GM10847 (cell line): ENCODE measurements around the gene ADAMTSL4.

Experiments used
- POLR2A ChIP-seq: IDR thresholded peaks from 2 replicates; pipeline ENCODE4 v1.6.1; 2011; ENCODE audit not compliant: insufficient read length; ENCODE audit errors: extremely low read depth

The ADAMTSL4 gene

GRCh38 chr1:150521196-150521968 is 27.8 kb upstream of the ADAMTSL4 start:
- no peak for TF ChIP-seq POLR2A

- TF ChIP-seq POLR2A: no peak
Observed at GRCh38 chr1:150525348-150525747, 23.9 kb upstream of the ADAMTSL4 start.

DNA sequence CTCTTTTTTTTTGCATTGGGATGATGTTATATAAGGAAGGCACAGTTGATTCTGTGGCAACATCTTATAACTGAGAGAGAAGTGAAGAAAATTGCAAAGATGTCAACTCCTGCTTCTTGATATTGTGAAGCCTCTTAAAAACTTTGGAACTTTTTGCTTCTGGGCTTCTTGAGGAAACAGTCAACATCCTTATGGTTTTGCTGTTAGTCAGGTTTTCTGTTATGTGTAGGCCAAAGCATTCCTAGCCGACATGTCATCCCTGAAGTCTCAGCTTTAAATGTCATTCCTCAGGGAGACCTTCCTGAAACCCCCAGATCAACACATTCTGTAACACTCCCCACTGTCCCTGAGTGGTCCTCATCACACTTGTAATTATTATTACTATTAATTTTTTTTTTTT is 21.0 kb upstream of the ADAMTSL4 start:
- no peak for TF ChIP-seq POLR2A

- TF ChIP-seq POLR2A: no peak
Observed at GRCh38 chr1:150529017-150529416, 20.2 kb upstream of the ADAMTSL4 start.

GRCh38 chr1:150530491-150531159 is 18.6 kb upstream of the ADAMTSL4 start:
- no peak for TF ChIP-seq POLR2A

DNA sequence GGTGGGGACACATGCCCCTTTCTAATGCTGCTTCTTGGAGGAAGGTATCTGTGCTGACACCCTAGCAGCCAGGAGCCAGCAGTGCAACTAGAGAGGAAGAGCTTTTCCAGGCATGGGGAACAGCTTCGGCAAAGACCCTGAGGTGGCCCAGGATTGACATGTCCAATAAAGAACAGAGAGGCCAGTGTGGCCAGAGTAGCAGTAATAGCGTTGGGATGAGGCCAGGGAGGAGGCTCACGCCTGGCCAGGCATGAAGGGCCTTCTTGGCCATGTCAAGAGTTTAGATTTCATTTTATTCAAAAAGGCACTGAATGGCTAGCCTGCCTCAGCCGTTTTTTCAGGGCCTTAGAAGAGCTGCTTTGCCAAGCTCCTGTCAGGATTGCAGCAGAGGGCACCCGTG is 16.3 kb upstream of the ADAMTSL4 start:
- no peak for TF ChIP-seq POLR2A

DNA sequence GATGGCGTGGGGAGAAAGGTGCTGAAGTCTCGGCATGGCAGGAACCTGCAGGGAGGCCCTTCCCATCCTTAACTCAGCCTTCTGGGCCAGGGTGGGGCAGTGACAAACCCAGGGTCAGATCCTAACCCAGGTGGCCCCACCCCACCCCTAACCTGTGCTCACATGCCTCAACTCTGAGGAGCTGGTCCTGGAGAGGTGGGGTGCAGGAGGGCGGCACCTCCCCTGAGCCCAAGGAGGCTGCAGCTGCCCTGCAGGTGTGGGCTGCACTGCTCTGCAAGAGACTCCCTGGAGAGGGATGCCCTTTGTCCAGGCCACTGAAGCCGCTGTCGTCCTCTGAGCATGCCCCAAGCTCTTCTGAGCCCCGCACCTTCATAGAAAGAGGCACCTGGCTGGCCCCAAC is 15.2 kb upstream of the ADAMTSL4 start:
- no peak for TF ChIP-seq POLR2A

DNA sequence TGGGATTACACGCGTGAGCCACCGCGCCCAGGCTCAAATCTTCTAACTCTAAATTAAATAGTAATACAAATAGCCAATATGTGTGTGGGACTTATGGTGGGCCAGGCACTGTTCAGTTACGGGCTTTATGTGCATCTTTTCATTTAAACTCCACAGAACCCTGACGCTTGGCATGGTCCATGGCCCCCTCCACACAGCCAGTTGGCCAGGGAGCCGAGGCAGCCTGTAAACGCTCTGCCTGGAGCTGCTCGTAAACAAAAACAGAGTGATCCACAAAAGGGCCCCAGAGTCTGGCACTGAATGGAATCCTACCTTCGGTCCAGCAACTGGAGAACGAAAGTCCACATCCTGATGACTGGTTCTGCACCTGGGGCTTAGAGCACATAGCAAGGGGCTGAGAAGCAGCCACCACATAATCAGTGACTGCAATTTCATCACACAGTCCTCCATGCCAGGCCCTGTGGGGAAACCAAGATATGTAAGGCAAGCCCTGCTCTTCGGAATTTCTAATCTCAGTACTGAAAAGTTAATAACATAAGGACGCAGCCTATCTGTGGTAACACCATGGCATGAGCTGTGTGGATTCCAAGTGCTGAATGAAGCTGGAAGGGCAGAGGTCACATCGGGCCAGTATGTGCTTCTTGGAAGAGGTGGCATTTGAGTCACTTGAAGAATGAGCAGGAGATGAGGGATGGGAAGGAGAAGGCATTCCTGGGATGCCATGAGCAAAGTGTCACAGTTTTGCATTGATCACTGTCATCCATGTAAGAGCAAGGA is 13.5 kb upstream of the ADAMTSL4 start:
- no peak for TF ChIP-seq POLR2A

DNA sequence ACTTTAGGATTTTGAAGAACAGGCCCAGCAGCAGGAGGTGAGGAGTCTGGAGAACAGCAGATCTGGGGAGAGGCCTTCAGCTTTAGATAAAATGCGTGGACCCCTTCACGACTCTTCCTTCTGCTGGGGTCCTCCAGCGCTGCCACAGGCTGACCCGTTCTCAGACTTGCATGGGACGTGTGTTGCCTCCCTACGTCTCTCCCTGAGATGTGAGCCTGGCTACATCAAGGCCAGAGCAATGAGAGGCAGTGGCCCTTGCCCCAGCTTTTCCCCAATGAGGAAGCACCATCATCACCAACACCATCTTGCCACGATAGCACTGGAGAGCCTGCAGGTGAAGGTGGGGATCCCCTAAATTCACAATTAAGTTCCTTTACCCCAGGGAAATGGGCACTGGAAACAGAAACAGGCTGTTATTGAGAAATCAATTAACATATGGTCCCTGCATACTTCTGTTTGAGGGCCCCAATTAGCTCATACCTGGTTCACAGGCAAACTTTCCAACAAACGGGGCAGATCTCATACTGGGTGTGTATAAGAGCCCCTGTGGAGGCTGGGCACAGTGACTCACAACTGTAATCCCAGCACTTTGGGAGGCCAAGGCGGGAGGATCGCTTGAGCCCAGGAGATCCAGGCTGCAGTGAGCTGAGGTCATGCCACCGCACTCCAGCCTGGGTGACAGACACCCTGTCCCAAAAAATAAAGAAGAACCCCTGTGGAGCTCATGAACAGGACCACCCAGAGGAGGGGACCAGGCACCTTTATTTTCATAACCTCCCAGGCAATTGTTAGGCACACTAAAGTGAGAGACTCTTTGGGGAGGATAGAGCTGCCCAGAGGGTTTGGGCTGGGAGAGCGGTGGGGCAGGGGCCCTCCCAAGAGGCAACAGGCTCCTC is 12.1 kb upstream of the ADAMTSL4 start:
- no peak for TF ChIP-seq POLR2A

DNA sequence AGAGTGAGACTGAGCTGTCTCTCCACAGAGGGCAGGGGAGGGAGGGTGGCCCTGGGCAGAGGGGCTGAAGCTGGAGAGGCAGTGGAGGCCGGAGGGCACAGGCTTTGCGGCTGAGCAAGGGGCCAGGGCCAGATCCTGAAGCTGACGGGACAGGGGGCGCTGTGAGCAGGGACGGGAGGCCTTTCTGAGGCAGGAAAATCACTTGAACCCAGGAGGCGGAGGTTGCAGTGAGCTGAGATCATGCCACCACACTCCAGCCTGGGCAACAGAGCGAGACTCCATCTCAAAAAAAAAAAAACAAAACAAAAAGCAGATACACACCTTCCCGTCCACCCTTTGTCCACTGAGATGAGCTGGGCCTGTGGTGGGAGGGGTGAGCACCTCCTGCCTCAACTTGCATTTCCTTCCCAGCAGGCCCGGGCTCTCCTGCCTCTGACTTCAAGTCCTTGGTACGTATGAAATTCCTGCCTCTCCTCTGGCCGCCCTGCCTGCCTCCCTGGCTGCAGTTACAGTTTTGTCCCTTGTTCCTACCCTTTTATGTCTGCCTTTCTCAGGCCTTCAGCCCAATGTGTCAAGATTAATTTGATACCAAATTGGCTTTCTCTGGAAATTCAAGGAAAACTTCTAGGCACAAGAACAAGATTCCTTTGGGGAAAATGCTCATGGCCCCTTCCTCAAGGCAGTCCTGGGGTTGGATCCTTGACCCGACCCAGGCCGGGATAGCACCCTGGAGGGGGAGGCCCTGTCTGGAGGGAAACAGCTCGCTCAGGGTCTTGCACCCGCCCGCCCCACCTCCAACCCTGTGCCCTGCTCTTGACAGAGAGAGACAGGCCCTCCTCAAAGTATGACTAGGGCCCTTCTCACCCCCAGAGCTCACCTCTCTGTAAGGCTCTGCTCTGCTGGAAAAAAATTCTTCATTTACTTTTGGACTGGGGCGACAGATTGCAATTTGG is 11.2 kb upstream of the ADAMTSL4 start:
- TF ChIP-seq POLR2A: no peak

DNA sequence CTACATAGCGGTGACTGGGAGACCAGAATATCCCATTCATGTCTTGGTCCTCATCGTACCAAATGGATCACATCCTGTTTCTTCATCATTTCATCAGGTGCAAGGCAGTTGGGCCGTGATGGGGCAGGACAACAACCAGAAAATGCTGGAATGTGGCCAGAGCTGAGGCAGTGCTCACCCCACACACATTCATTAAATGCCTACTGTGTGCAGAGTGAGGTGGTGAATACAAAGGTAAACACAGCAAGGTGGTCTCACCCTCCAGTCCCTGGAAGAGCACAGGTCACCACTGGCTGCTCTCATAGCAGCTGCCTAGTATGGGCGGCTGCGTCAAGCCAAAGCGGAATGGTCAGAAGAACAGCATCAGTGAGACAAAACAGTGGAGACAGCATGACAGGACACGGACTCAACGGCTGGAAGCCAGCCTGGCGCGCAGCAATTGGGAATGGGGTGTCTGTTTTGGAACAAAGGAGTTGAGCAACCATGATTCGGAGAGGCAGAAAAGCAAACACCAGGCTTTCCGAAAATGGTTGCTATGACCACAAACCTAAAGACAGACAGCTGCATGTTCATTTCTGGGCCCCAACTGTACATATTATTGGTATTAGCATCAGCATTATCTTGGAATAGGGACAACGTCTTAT is 5.6 kb upstream of the ADAMTSL4 start:
- no peak for TF ChIP-seq POLR2A

DNA sequence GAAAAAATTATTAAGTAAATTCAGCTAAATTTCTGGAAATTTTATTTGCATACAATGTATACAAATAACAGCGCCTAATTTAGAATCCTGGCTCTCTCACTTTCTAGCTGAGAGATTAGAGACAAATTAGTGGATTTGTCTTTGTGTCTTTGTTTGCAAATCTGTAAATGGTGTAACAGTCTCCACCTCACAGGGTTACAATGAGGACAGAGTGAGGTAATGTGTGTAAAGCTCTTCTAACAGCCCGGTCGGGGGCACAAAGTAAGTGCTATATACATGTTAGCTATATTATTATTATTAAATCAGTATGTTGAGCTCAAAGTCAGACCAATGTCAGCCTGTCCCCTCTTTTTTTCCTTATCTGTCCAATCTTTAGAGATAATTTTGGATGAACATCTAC is 5.0 kb upstream of the ADAMTSL4 start:
- TF ChIP-seq POLR2A: no peak

GRCh38 chr1:150545486-150546032 is 3.6 kb upstream of the ADAMTSL4 start:
- no peak for TF ChIP-seq POLR2A
